ENCODE results near the gene COL5A1. TPM values are rescaled to one million over a fixed set of nuclear protein-coding genes. Genes with fewer than 3 reads are reported as not detected.

Gene COL5A1
- total RNA-seq, 1 experiment from 2014 or later = 9.5 TPM

DNA sequence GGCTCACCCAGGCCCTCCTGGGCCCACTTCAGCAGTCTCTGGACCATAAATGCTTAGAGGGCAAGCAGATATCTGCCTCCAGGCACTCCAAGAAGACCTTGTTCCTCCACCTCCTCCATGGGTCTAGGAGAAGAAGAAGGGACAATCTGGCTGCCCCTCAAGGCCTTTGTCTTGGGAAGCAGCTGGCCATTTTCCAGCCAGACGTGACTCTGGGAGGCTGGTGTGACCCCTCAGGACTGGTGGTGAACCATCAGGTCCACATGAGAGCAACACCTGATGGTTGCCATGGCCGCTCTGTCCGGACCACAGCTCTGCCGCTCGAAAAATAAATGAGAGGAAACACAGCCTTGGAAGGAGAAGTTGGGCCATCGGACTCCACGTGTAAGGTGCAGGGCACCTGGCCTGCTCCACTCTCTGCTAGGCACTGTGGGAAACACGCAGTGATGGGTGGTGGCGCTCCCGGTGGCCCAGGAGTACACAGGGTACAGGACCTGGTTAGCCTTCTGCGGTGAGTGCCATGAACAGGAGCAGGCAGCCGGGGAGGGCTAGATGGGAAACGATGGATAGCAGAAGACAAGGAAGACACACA is 3.0 kb upstream of the COL5A1 start:
- no peaks in the 10 kb centered on the region for H3K79me2 ChIP-seq (ENCODE audit: insufficient read depth, low read length)
- no peaks in the 10 kb centered on the region for H3K9me3 ChIP-seq (ENCODE audit: control insufficient read depth, low read depth, low read length)
- TF ChIP-seq, protein P1, sequence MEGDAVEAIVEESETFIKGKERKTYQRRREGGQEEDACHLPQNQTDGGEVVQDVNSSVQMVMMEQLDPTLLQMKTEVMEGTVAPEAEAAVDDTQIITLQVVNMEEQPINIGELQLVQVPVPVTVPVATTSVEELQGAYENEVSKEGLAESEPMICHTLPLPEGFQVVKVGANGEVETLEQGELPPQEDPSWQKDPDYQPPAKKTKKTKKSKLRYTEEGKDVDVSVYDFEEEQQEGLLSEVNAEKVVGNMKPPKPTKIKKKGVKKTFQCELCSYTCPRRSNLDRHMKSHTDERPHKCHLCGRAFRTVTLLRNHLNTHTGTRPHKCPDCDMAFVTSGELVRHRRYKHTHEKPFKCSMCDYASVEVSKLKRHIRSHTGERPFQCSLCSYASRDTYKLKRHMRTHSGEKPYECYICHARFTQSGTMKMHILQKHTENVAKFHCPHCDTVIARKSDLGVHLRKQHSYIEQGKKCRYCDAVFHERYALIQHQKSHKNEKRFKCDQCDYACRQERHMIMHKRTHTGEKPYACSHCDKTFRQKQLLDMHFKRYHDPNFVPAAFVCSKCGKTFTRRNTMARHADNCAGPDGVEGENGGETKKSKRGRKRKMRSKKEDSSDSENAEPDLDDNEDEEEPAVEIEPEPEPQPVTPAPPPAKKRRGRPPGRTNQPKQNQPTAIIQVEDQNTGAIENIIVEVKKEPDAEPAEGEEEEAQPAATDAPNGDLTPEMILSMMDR (conservative IDR thresholded peaks at IDR 0.05) = no peak
- no peak overlapping the region for H3K4me2 ChIP-seq (ENCODE audit: insufficient read depth, insufficient read length, low read length)
- no peak overlapping the region for H3K18ac ChIP-seq (ENCODE audit: insufficient read length, low read depth, low read length)
- Mint-ChIP-seq H3K9me3 (no peaks in the 10 kb centered on the region), H3K27me3 (ENCODE audit: low read depth) (peaks cover 28% of the 10 kb centered on the region), H3K36me3 (ENCODE audit: insufficient read depth in 1 of 3, low read depth in 3 of 3) (no peaks in the 10 kb centered on the region; a peak in 1 of 7 replicates), H3K4me1 (peaks cover 14 to 30% of the 10 kb centered on the region in 2 experiments), H3K4me3 (no peak overlapping the region), H3K27ac (no peak overlapping the region)
- H4K5ac ChIP-seq (ENCODE audit: insufficient read length, low read depth, low read length) = no peak overlapping the region
- no peak overlapping the region for H3K23ac ChIP-seq (ENCODE audit: insufficient read length, low read depth, low read length)
- H2BK120ac ChIP-seq (ENCODE audit: low read depth, low read length, poor library complexity, severe bottlenecking) = no peak overlapping the region
- H3K4me1 ChIP-seq (ENCODE audit: insufficient read depth, low read length) = no peaks in the 10 kb centered on the region
- H4K8ac ChIP-seq (replicated peaks; ENCODE audit: insufficient read length, low read depth, low read length) = no peak overlapping the region
- no peak overlapping the region for H2BK5ac ChIP-seq (ENCODE audit: insufficient read length, low read length)
- no peak overlapping the region for H2AFZ ChIP-seq (ENCODE audit: low read length)
- H3K27ac ChIP-seq (ENCODE audit: insufficient read length, low read depth, low read length) = no peak overlapping the region
- H4K91ac ChIP-seq (ENCODE audit: insufficient read length, low read depth, low read length) = no peak overlapping the region
- peaks cover 7% of the 10 kb centered on the region for H3K23me2 ChIP-seq (ENCODE audit: insufficient read length, low read depth, low read length, poor library complexity, severe bottlenecking)
- H2BK20ac ChIP-seq (ENCODE audit: low read depth, low read length, poor library complexity, severe bottlenecking) = no peak overlapping the region
- WGBS (ENCODE audit: extremely low coverage, insufficient read length, low lambda C conversion rate) = no CpG with 5 or more reads among the region's 13 CpGs
- no peak overlapping the region for H3T11ph ChIP-seq (ENCODE audit: low read length)
- no peak overlapping the region for H3K56ac ChIP-seq (ENCODE audit: insufficient read length, low read depth, low read length)
- no peaks in the 10 kb centered on the region for H3K79me1 ChIP-seq (ENCODE audit: insufficient read depth, low read depth, low read length, poor library complexity, severe bottlenecking)
- H2BK15ac ChIP-seq (ENCODE audit: low read depth, low read length) = no peak overlapping the region
- H2BK12ac ChIP-seq (ENCODE audit: insufficient read length, low read depth, low read length) = no peak overlapping the region
- DNase-seq = no peak
- no peaks in the 10 kb centered on the region; the same call in 1 of the 2 replicates for H3K27me3 ChIP-seq (ENCODE audit: insufficient read depth, low read length)
- H2AK5ac ChIP-seq (ENCODE audit: insufficient read length, low read length) = no peak overlapping the region
- no peak overlapping the region for H3K14ac ChIP-seq (ENCODE audit: insufficient read depth, low read length)
- H4K20me1 ChIP-seq (ENCODE audit: control insufficient read depth, insufficient read depth, insufficient read length) = no peaks in the 10 kb centered on the region
- no peak overlapping the region for H3K9ac ChIP-seq (ENCODE audit: extremely low read depth, insufficient read length, low read length)
- no peak overlapping the region for H3K4ac ChIP-seq (ENCODE audit: low read depth, low read length)
